RWPE2 (cell line): Measurements from ENCODE around the gene GLUD1.

ENCODE experiments used
- ATAC-seq: fragments of 200-7000 bp; cut with Tn5 transposase; 3 replicates; pipeline ENCODE4 v1.9.1; 2021; ENCODE audit warnings: low read depth
- DNase-seq: peaks from one replicate; pipeline ENCODE4 v3.0.0-alpha.2; 2020; ENCODE audit warnings: low spot score
- H3K27ac ChIP-seq: fragments of 450-650 bp; 2 replicates; pipeline ENCODE4 v1.5.1; 2017; ENCODE audit warnings: mild to moderate bottlenecking; ENCODE audit not compliant: poor library complexity, severe bottlenecking
- H3K27me3 ChIP-seq: fragments of 250-450 bp; sonication (Bioruptor Pico); 2 replicates; pipeline ENCODE4 v1.5.1; 2021; ENCODE audit warnings: mild to moderate bottlenecking, moderate library complexity; ENCODE audit not compliant: insufficient read depth, poor library complexity, severe bottlenecking
- H3K36me3 ChIP-seq: fragments of 250-450 bp; sonication (Bioruptor Pico); 2 replicates; pipeline ENCODE4 v1.5.1; 2020; ENCODE audit warnings: low read depth, mild to moderate bottlenecking, moderate library complexity
- H3K4me1 ChIP-seq: fragments of 250-450 bp; sonication (Bioruptor Pico); 2 replicates; pipeline ENCODE4 v1.5.1; 2021; ENCODE audit warnings: mild to moderate bottlenecking, moderate library complexity; ENCODE audit not compliant: insufficient read depth, poor library complexity, severe bottlenecking
- H3K4me3 ChIP-seq: fragments of 250-450 bp; sonication (Bioruptor Pico); 2 replicates; pipeline ENCODE4 v1.5.1; 2021; ENCODE audit warnings: mild to moderate bottlenecking, moderate library complexity; ENCODE audit not compliant: severe bottlenecking
- H3K9me3 ChIP-seq: fragments of 250-450 bp; sonication (Bioruptor Pico); 2 replicates; pipeline ENCODE4 v1.5.1; 2021; ENCODE audit warnings: mild to moderate bottlenecking, moderate library complexity; ENCODE audit not compliant: severe bottlenecking
- TF ChIP-seq, protein P1 (sequence below): fragments of 450-650 bp; IDR thresholded peaks from one replicate; pipeline ENCODE4 v1.5.1; 2017; ENCODE audit warnings: mild to moderate bottlenecking, moderate library complexity; ENCODE audit not compliant: poor library complexity, severe bottlenecking

Gene GLUD1

DNA sequence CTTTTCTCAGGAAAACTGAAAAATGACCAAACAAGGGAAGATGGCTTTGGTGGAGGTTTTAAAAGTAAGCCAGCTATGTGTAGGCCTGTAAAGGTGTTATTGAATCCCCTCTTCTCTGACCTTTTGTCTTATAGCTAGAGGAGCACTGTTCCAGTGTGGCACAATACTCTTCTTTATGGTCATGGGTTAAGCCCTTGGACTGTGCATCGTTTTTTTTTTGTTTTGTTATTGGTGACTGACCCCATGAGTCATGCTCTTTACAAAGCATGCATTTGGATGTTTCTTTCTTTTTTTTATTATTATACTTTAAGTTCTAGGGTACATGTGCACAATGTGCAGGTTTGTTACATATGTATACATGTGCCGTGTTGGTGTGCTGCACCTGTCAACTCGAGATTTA, 94.2 kb downstream of the GLUD1 start:
- DNase-seq (no peak), ATAC-seq (no peak)
- Histone ChIP-seq H3K4me1 (no peaks in the 10 kb centered on the region), H3K4me3 (no peak overlapping the region), H3K27me3 (no peaks in the 10 kb centered on the region), H3K9me3 (no peaks in the 10 kb centered on the region), H3K36me3 (no peaks in the 10 kb centered on the region), H3K27ac (no peak overlapping the region)
- TF ChIP-seq, protein P1, sequence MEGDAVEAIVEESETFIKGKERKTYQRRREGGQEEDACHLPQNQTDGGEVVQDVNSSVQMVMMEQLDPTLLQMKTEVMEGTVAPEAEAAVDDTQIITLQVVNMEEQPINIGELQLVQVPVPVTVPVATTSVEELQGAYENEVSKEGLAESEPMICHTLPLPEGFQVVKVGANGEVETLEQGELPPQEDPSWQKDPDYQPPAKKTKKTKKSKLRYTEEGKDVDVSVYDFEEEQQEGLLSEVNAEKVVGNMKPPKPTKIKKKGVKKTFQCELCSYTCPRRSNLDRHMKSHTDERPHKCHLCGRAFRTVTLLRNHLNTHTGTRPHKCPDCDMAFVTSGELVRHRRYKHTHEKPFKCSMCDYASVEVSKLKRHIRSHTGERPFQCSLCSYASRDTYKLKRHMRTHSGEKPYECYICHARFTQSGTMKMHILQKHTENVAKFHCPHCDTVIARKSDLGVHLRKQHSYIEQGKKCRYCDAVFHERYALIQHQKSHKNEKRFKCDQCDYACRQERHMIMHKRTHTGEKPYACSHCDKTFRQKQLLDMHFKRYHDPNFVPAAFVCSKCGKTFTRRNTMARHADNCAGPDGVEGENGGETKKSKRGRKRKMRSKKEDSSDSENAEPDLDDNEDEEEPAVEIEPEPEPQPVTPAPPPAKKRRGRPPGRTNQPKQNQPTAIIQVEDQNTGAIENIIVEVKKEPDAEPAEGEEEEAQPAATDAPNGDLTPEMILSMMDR: no peak
